Thyroid gland (tissue), 4 donors: ENCODE measurements around the gene GPR55. TPM values are rescaled to one million over a fixed set of nuclear protein-coding genes. Genes with fewer than 3 reads are reported as not detected.

ENCODE experiments used
- DNase-seq, 2 donors: peaks; one replicate each; pipeline ENCODE4 v3.0.0-alpha.2; 2019
- H3K27ac ChIP-seq, 3 donors: fragments of 200-600 bp; sonication (generic); 1 replicate in 2 of 3; 2 replicates in 1 of 3; pipeline ENCODE4 v1.5.1; 2016 to 2019; ENCODE audit warnings: mild to moderate bottlenecking in 1 of 3, moderate library complexity in 1 of 3
- H3K27me3 ChIP-seq: fragments of 200-600 bp; sonication (generic); one replicate; pipeline ENCODE4 v1.5.1; 2019
- H3K36me3 ChIP-seq, 2 donors: fragments of 200-600 bp; sonication (generic); one replicate each; pipeline ENCODE4 v1.5.1; 2016 to 2019
- H3K4me1 ChIP-seq, 2 donors: fragments of 200-600 bp; sonication (generic); one replicate each; pipeline ENCODE4 v1.5.1; 2017 to 2019
- H3K4me3 ChIP-seq, 3 donors: fragments of 200-600 bp; sonication (generic); replicated peaks in 1 of 3; 1 replicate in 2 of 3; 2 replicates in 1 of 3; pipeline ENCODE4 v1.5.1; 2016; ENCODE audit warnings: mild to moderate bottlenecking in 1 of 3
- H3K9me3 ChIP-seq: fragments of 200-600 bp; sonication (generic); one replicate; pipeline ENCODE4 v1.5.1; 2017
- POLR2A ChIP-seq, 2 donors: fragments of 450-650 bp; IDR thresholded peaks; one replicate each; pipeline ENCODE4 v1.6.1; 2017; ENCODE audit warnings: antibody characterized with exemption in 2 of 2, mild to moderate bottlenecking in 2 of 2, moderate library complexity in 1 of 2
- WGBS, 2 donors: methylation state at CpG; one replicate each; pipeline ENCODE4 v1.1.5; 2017; 5-methylcytosine and 5-hydroxymethylcytosine counted together
- intact Hi-C: fragments of 100-400 bp; cut with DNase I; formaldehyde crosslinking; loops from one replicate; pipeline ENCODE4 v1.15.1; 2023
- total RNA-seq, 4 donors: library from RNA; depleted of rRNA; stranded (reverse); fragments of >200 nt; gene quantifications; one replicate each; pipeline ENCODE4 v1.2.3, GENCODE V29; 2016
- TF ChIP-seq, protein P1 (sequence below), 6 experiments: fragments of 200-600 bp in 3 of 6; fragments of 450-650 bp in 3 of 6; sonication (generic) in 3 of 6; IDR thresholded peaks; one replicate each; pipeline ENCODE4 v1.5.1; 2016 to 2019; ENCODE audit warnings: antibody characterized with exemption in 6 of 6, mild to moderate bottlenecking in 2 of 6, inconsistent platforms in 1 of 6, moderate library complexity in 1 of 6

GPR55 gene
- total RNA-seq, 4 donors from 2014 or later: 0.11 TPM; not detected in 3

DNA sequence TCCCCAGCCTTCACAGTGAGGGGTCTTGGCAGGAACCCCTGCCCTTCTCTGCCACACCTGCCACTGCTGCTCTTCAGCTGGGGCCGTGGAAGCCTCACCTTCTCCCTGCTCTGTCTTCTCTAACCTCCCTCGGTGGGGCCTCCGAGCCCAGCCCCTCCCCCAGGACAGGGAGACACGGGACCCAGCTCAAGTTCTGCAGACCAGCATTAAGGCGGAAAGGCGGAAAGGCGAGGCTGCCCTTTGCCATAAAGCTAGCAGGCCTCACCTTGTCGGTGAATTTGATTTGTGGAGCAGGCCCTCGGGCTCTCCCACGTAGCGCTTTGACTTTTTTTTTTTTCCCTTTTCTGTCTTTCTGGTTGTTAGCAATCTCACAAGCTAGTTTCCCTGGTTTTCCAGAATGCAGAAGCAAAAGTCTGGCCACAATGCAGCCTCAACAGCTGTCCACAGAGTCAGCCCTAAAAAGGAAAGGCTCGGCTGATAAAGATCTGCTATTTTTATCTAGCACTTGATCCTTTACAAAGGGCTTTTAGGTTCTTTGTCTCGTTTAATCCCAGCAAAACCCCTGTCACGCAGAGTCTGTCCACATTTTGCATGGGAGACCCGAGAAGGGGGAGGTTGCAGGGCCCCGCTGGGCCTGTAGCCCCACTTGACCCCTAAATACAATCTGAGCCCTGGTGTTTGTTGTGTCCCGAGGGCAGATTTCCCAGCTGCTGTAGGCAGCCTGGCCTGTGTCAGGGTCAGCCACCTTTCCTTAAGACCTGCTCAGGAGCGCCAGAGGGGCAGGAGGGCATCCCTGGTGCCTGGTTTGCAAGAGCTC is 54.3 kb downstream of the GPR55 start:
- no peaks in the 10 kb centered on the region for H3K9me3 ChIP-seq

GRCh38 chr2:230869914-230870543 is 55.0 kb downstream of the GPR55 start:
- H3K27me3 ChIP-seq: no peaks in the 10 kb centered on the region
- TF ChIP-seq, protein P1, sequence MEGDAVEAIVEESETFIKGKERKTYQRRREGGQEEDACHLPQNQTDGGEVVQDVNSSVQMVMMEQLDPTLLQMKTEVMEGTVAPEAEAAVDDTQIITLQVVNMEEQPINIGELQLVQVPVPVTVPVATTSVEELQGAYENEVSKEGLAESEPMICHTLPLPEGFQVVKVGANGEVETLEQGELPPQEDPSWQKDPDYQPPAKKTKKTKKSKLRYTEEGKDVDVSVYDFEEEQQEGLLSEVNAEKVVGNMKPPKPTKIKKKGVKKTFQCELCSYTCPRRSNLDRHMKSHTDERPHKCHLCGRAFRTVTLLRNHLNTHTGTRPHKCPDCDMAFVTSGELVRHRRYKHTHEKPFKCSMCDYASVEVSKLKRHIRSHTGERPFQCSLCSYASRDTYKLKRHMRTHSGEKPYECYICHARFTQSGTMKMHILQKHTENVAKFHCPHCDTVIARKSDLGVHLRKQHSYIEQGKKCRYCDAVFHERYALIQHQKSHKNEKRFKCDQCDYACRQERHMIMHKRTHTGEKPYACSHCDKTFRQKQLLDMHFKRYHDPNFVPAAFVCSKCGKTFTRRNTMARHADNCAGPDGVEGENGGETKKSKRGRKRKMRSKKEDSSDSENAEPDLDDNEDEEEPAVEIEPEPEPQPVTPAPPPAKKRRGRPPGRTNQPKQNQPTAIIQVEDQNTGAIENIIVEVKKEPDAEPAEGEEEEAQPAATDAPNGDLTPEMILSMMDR (IDR thresholded peaks at IDR 0.05): no peak
- no peak for TF ChIP-seq POLR2A (IDR thresholded peaks at IDR 0.05)
- intact Hi-C loops: no loop called here
- H3K4me3 ChIP-seq: no peak overlapping the region
- no peaks in the 10 kb centered on the region for H3K36me3 ChIP-seq
- H3K9me3 ChIP-seq: no peaks in the 10 kb centered on the region
- no peak overlapping the region for H3K27ac ChIP-seq
- no peak for DNase-seq
- WGBS, 2 donors: 84 to 93% methylated on average over 11 of the region's 11 CpGs
- H3K4me1 ChIP-seq: peaks cover 9 to 15% of the 10 kb centered on the region in 2 donors

More for the DNA sequence above, 54.3 kb downstream of the GPR55 start:
- no peak overlapping the region for H3K4me3 ChIP-seq
- no peak overlapping the region for H3K27ac ChIP-seq
- H3K27me3 ChIP-seq: no peaks in the 10 kb centered on the region
- TF ChIP-seq POLR2A (IDR thresholded peaks at IDR 0.05): no peak
- TF ChIP-seq, protein P1 (IDR thresholded peaks at IDR 0.05): no peak
- H3K4me1 ChIP-seq: peaks cover 2 to 9% of the 10 kb centered on the region in 2 donors
- no peak for DNase-seq
- WGBS, 2 donors: 80 to 83% methylated on average over 16 to 18 of the region's 18 CpGs
- H3K36me3 ChIP-seq: no peaks in the 10 kb centered on the region
- intact Hi-C loops: no loop called here

DNA sequence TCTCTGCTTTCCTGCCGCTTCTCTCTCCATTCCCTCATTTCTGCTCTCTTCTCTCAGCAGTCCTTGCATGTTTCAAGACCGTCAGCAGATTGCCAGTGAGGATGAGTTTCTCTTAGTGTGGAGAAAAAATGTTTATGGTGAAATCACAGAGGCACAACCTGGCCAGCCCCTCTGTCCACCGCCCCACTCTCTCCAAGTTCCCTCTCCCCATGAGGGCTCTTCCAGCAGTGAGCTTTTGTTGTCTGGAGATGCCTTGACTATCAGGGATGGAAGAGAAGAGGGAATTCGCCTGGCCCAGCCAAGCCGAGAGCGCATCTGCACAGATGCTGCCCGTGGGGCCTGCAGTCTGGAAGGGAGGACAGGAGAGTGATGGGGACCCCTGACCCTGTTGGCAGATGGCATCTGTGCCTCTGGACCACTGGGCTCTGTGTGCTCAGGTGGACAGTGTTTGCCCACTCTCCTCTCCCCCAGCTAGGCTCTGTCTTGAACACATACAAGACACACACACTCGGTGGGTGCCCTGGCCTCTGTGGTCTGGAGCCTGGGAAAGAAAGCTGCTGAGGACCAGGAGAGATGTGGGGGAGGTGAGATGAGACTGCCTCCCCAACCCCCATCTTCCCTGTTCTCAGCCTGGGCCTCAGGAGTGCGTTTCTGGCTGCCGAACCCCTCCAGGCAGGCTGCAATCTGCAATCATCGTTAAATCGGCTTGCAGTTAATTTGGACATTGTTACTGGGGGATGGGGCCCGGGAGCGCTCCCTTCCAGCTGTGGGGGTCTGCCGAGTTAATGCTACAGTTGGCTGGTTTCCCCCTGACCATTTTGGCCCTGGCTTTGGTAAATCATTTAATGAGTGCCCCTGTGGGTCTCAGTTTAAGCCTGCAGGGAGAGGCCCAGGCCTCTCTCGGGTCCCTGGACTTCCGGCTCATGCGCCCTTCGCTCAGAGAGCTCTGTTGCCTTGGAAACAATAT is 55.8 kb downstream of the GPR55 start:
- TF ChIP-seq, protein P1 (IDR thresholded peaks at IDR 0.05): no peak
- TF ChIP-seq POLR2A (IDR thresholded peaks at IDR 0.05): no peak
- no peaks in the 10 kb centered on the region for H3K27me3 ChIP-seq
- H3K4me3 ChIP-seq: no peak overlapping the region
- H3K27ac ChIP-seq: no peak overlapping the region
- peaks cover 12 to 18% of the 10 kb centered on the region in 2 donors for H3K4me1 ChIP-seq
- intact Hi-C loops: no loop called here
- no peak for DNase-seq
- 82 to 90% methylated on average over 19 of the region's 19 CpGs for WGBS, 2 donors
- H3K36me3 ChIP-seq: no peaks in the 10 kb centered on the region
- no peaks in the 10 kb centered on the region for H3K9me3 ChIP-seq

GRCh38 chr2:230868161-230868946 is 56.7 kb downstream of the GPR55 start:
- Histone ChIP-seq H3K27ac (no peak overlapping the region), H3K4me1 (peaks cover 14 to 19% of the 10 kb centered on the region in 2 donors), H3K4me3 (no peak overlapping the region), H3K9me3 (no peaks in the 10 kb centered on the region), H3K36me3 (no peaks in the 10 kb centered on the region), H3K27me3 (no peaks in the 10 kb centered on the region)
- WGBS, 2 donors: 72 to 77% methylated on average over 13 to 14 of the region's 15 CpGs
- no peak for DNase-seq
- intact Hi-C loops: no loop called here
- TF ChIP-seq, protein P1 (IDR thresholded peaks at IDR 0.05): no peak
- no peak for TF ChIP-seq POLR2A (IDR thresholded peaks at IDR 0.05)
